Activated gamma-delta T cell (primary cell): ENCODE measurements around the gene NEK3.
"Not testable (repeated sequence)": the region's sequence is repeated elsewhere in the genome, so short reads cannot be mapped to it uniquely, and the experiment has no call there.

ENCODE experiments used
- DNase-seq: peaks from one replicate; lab custom pipeline; 2025; lab: John Stamatoyannopoulos, UW

Gene NEK3

DNA sequence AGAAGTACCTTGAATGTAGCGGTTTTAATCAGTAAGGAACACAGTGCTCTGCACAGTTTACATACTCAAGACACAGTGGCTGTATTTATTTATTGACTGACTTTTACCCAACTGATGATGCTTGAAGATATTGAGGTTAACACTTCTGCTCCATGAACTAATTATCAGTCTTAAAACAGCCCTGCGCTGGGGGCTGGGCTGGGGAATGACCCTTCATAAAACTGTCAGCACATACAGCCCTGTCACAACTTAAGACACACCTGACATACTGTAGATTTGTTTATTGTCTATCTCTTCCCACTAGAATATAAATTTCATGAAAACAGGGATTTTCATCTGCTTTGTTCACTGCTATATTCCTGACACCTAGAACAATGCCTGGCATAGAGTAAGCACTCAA is 41.3 kb downstream of the NEK3 start:
- DNase-seq: no peak

DNA sequence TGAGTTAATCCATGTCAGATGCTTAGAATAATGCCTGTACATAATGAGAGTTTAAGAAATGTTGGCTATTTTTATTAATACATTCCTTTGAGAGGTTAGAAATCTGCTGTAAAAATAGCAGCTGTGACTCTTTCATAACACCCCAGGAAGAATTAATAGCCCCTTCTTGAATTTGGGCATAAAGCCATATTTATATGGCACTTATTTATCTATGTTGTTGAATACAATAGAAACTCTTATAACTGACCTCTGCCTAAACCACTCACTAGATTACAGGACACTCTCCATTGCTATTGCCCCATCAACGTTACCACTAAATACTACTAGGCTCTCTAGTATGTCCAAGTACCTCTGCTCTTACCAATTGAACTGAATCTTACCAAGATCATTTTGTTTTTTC is 46.8 kb downstream of the NEK3 start:
- DNase-seq: no peak

DNA sequence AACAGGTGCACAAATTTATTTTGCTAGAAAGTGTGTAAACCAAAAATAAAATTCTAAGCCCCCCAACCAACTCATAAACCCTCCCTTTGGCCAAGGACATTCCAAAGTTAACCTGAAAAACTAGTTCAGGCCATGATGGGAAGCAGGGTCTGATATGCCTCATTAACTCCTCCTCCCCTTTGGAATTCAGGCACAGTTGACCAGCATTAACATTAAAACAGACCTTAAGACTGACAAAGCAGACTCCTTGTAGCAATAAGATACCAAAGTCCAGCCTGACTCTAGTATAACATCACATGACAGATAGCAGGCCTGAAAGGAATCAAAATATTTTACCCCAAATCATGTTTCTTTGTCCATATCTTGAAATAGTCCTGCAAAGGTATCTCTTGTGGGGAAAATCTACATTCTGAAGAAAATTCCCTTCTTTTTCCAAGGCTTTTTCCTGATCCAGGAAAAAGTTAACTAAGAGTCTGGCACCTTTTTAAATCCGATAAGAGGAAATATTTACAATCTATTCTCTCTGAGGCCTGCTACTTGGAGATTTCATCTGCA is 50.2 kb downstream of the NEK3 start:
- no peak for DNase-seq

- no peak for DNase-seq
Observed at GRCh38 chr13:52105841-52106240, 53.6 kb downstream of the NEK3 start.

GRCh38 chr13:52104624-52105023 is 54.8 kb downstream of the NEK3 start:
- no peak for DNase-seq

DNA sequence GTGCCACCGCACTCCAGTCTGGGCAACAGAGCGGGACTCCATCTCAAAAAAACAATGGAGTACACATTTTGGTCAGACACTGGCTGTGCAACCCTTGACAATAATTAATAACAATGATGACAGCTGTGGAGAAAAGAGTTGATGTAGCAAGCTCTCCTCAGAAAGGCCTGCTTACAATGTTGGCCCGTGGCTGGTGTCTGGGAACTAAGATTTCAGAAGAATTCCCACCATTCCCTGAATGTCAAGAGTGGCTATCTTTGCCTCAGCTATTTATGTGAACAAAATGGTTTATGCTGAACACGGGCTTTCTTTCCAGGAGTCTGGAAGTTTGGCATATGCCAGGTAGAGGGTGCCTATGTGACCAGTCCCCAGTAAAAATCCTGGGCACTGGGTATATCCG is 56.0 kb downstream of the NEK3 start:
- DNase-seq: no peak

DNA sequence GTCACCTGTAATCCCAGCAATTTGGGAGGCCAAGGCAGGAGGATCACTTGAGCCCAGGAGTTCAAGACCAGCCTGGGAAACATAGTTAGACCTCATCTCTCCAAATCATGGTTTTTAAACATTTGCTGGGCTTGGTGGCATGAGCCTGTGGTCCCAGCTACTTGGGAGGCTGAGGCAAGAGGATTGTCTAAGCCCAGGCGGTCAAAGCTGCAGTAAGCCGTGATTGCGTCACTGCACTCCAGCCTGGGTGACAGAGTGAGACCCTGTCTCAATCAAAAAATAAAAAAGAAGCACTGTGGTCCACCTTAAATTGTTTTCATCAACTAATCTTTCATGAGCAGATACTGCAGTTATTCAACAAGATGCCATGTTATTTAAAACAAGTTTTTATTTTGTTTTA is 57.0 kb downstream of the NEK3 start:
- DNase-seq: not testable (repeated sequence)

DNA sequence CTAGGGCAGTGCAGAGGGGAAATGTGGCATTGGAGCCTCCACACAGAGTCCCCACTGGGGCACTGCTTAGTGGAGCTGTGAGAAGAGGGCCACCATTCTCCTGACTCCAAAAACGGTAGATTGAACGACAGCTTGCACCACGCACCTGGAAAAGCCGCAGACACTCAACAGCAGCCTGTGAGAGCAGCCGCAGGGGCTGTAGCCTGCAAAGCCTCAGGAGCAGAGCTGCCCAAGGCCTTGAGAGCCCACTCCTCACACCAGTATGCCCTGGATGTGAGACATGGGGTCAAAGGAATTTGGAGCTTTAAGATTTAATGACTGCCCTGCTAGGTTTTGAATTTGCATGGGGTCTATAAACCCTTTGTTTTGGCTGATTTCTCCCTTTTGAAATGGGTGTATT is 62.2 kb downstream of the NEK3 start:
- no peak for DNase-seq

DNA sequence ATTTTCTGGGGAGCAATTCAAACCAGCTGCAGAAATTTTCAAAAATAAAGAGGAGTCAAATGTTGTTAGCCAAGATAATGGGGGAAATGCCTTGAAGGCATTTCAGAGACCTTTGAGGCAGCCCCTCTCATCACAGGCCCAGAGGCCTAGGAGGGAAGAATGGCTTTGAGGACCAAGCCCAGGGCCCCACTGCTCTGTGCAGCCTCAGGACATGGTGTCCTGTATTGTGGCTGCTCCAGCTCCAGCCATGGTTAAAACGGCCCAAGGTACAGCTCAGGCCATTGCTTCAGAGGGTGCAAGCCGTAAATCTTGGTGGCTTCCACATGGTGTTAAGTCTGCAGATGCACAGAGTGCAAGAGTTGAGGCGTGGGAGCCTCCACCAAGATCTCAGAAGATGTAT is 62.6 kb downstream of the NEK3 start:
- no peak for DNase-seq

- DNase-seq: no peak
Observed at GRCh38 chr13:52096062-52096461, 63.3 kb downstream of the NEK3 start.

DNA sequence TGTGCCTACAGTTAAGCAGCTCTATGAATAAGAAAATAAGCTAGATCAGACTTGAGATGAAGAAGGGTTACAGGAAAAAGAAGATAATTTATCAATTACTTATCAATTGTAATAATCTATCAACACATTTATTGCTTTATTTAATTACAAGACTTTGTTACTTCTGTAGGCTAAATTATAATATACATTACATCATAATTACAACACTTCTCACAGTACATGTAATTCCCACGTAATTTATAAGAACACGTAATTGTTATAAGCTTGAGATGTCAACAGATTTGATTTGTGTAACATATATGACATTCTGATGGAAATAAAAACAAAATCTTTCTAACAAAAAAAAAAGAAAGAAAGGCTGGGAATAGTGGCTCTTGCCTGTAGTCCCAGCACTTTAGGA is 67.3 kb downstream of the NEK3 start:
- no peak for DNase-seq

DNA sequence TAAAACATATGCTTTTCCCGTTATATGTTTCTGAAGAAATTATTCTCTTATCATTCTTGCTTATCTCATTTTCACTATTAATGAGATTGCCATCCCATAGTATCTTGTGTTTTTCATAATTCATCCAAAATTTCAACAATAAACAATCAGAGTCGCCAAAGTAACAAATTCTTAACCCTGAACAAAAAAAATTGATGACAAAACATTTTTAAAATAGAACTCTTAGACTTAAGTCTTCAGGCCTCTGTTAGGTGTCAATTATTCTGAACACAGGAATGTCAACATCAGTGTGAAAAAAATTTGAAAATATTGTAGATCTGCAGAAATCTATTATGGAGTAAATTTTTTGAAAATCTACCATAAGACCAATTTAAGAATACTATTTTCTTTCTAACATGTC is 67.9 kb downstream of the NEK3 start:
- no peak for DNase-seq

GRCh38 chr13:52085421-52085820 is 74.0 kb downstream of the NEK3 start:
- no peak for DNase-seq

GRCh38 chr13:52084981-52085380 is 74.4 kb downstream of the NEK3 start:
- DNase-seq: not testable (repeated sequence)
